DMS 273 (cell line): ENCODE results near the gene KCNJ15.
"Not testable (repeated sequence)": the region's sequence is repeated elsewhere in the genome, so short reads cannot be mapped to it uniquely, and the experiment has no call there.

Experiments
- DNase-seq: peaks from one replicate; lab custom pipeline; 2025; ENCODE audit not compliant: unreplicated experiment; lab: John Stamatoyannopoulos, UW

KCNJ15 gene

DNA sequence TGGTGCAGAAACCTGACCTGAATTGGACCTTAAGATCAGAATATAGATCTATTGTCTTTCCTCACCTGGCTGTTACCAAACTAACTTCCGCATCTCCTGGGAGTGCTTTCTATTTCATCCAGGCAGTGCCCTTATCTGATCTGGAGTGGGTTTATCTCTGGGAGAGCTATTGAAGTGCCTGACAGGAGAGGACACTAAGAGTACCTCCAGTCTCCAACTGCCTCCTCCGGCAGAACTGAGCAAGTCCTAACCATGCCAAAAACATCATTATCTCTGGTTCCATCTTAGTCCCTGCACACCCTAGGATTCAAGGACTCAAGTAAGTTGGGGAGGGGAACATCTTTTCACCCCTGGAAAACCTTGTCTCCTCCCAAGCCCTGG lies 12.4 kb upstream of the KCNJ15 start:
- DNase-seq, result no peak

DNA sequence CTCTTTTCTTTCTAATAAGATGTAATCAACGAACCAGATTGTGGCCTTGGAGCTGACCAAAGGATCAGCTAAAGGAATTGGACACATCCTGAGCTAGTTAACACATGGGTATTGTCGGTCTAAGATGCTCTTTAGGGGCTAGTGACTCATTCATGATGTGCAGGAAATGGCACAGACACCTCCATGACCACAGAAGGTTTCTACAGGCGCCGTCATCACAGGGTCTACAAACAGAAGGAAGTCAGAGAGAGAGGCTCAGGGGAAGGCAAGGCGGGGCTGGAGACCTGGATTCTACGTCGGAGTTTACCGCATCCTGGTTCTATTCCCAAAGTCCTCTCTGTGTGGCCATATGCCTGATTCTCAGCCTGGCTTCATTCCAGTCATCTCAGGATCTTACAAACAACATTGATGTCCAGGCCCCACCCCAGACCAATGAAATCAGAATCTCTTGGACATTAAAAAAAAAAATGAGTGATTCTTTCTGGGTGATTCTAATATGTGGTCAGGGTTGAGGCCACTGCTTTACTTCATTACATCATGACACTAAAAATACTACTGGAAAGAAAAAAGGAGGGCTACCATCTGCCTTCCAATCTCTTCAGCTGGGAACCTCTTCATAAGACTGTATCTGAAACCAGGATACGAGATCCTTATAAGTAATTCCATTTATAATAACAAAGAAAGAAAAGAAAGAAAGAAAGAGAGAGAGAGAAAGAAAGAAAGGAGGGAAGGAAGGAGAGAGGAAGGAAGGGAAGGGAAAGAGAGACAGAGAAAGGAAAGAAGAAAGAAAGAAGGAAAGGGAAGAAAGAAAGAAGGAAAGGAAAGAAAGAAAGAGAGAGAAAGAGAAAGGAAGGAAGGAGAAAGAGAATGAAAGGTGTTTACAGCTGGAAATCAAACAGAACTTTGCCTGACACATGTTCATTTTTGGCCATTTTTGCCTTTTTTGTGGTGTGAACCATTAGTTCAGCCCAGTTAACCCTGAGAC lies 11.6 kb upstream of the KCNJ15 start:
- no peak for DNase-seq

DNA sequence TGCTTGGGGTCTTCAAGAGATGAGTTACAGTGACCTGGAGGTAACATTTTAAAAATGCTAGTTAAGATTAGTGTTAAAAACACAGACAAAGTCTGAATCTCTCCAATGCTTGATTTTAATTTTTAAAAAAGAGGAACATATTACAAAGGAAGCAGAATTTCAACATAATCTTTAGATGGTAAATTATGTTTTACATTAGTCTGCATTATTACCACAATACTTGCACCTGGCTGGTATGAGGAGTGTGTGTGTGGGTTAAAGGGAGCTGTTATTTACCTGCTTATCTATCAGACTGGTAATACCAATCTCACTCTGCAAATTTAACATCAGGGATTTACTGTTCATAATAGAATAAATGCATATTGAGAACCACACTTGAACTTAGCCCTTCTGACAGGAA lies 10.3 kb upstream of the KCNJ15 start:
- DNase-seq, result no peak

DNA sequence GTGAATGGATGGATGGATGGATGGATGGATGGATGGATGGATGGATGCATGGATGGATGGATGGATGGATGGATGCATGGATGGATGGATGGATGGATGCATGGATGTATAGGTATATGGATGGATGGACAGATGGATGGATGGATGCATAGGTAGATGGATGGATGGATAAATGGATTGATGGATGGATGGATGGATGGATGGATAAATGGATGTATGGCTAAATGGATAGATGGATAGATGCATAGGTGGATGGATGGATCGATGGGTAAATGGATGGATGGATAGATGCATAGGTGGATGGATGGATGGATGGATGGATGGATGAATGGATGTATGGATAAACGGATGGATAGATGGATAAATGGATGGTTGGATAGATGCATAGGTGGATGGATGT lies 9.7 kb upstream of the KCNJ15 start:
- not testable (repeated sequence) for DNase-seq

DNA sequence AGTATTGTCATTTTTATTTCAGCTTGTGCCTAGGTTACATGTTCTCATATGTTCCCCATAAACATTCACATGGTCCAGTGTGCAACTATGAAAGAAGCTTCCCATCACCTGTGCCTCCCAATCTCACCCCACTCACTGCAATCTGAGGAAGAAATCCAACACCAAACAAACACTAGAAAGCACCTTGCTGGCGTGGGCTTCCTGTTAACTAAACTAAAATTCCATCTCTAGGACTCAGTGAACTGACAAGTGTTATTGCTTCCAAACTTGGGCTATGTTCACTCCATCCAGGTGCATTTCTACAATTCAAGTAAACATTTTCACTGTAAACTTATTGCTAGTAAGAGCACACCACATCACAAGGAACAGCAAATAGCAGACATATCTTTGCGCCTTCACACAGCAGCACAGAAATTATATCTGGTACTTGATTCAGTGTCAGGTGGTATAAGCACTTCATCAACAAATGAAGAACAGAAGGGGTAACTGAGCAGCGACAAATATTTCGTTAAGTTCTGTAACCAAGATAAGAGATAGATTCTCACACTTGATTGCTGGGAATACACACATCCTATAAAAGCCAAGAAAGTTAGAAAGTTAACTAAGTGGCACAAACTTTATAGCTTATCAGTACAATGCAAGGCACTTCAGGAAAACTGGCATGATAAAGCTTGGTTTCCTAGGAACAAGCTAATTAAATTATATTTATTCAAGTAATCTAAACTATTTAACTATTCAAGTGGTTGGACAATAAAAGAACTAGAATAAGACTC lies 8.9 kb upstream of the KCNJ15 start:
- DNase-seq, result no peak

DNA sequence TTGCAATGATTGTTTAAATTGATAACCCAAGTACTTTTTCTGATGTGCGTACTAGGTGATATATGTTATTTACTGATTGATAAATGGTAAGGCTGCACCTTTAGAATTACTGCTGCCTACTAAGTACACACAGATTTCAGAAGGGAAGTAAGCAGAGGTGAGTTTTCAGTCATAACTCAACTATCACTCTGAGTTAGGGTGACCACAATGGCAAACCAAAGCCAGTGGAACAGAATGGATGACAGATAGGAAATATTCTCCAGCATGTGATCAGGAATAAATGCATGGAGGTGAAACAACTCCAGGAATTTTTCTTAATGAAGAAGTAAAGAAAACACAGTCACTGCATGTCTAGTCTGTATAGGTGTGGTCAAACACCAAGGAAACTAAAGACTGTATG lies 7.5 kb upstream of the KCNJ15 start:
- no peak for DNase-seq

DNA sequence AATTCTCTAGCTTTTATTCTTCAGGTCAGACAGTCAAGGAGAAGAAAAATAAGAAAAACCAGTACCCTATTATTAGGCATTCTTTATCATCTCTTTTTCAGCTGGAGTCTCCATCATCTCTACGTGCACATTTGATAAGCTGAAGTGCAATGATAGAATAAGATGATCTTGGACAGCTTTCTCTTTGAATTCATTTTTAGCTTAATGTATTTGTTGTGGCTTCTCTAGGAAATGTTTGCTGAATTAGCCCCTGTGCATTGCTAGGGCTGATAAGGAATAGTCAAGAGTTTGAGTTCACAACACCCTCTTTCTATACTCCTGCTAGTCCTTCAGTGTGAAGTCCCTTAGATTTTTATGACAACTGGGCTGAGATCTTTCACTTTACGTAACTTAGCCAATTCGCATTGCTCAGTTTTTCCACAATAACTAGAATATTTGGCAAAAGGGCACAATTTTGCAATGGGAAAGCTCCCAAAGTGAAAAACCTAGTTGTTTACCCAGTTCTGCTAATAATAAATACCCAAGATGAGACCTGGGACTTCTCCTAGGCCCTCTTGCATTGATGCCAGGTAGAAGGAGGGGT lies 7.0 kb upstream of the KCNJ15 start:
- DNase-seq, result no peak

DNA sequence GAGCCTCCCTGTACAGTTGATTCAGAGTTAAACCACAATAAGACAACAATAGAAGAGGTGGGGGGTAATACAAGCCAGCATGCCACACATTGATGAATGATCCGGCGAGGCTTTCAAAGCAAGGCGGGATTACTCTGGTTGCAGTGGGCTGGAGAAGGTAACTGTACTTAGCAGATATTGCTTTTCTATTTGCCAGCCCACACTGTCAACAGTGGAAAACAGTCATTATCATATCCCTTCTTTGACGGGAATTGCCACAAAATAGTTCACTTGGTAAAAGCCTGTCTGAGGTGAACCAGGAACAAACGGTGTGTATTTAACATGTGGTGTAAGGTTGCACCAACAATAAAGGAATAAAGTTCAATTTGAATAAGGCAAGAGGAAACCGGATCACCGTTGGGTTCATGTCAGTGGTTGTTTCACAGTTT lies 5.8 kb upstream of the KCNJ15 start:
- DNase-seq, result no peak

DNA sequence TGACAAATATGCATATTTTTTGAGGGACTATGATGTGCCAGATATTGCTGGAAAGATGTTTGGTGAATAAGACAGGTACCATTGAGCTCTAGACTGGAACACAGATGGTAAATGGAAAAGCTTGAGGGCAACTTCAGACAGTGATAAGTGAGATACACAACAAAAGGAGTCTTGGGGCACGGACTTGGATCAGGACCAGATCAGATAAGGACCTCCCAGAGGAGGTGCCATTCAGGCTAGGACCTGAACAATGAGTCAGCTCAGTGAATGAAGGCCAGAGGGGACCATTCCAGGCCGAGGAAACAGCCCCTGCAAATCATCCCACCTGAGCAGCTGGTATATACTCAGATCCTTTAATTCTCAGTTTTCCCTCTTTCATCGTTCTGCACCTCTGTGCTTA lies 1.8 kb upstream of the KCNJ15 start:
- DNase-seq, result peak; percentile 3

DNA sequence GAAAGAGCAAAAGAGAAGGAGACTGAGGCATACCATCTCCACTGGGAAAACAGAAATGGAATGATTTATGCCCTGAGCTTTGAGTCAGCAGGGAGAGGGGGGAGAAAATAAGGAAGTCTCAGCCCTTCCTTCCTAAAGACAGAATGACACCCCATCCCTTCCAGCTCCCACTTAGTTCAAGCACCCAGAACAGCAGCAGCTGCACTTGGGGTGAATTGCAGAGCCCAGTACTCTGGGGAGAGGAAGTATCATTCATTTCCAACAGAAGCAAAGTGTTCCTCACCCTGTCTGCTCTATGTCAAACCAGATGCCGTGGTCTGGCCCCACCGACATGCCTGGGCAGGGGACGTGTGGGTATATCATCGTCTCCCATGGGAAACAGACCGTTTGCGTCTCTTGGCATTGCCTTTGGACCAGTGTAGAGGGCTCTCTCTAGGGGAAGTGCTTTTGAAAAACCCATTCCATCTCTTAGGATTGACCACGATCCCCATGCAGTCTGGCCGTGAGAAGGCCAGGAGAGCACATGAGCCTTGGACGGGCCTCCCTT lies 1.1 kb upstream of the KCNJ15 start:
- DNase-seq, result no peak

DNA sequence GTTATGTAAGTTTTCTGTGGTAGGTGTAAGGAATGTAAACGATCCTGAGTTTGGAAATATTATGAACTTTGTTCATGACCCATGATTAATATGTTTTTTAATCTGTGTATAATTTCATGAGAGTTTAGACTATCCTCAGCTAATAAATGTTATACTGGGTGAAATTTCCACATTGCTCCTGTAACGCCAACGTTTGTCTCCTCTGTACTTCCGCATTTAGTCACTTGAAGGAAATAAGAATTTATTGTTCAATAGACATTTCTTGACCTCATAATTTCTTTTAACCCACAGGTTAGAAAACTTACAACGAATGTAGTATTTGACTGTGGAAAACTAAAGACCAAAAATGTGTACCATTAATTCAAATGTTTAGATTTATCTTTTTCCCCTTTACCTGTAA lies 876 bp downstream of the KCNJ15 start:
- DNase-seq, result no peak

DNA sequence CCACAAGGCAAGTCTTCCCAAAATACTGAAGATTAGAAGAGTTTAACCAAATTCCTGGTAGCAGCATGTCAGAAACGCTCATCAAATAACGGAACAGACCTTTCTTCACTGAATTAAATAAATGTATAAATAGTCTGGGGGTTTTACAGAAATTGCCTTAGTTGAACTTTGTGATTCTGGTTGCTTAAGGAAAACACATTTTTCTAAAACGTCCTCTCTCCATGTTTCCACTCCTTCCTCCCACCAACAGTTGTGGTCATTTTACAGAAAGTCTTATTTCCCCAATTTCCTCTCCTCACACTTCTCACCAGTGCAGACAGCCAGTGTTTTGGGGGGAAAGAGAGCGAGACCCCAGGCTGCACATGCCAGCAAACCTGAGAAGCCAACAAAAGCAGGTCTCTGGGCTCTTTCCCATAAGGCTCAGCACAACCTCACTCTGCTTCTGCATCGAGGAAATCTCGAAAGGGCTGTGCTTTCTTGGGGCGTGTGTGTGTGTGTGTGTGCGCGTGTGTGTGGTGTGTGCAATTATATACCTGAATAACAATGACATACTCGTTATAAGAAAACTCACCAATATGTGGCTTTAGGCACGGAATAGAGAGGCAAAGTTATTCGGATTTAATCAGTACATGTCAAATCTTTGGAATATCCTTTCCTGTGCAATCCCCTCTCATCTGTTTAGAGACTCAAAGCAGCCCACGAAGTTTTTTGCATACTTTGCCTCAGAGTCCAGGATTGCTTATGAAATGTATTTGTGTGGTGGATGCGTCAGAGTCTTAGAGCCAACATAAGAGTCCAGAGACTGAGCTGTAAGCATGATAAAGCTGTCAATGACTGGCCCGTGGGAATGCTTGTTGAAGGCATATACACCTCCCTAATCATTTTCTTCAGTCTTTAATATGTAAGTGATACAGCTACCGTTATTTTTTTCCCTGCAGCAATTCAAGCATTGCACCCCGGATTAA lies 2.0 kb downstream of the KCNJ15 start:
- no peak for DNase-seq

DNA sequence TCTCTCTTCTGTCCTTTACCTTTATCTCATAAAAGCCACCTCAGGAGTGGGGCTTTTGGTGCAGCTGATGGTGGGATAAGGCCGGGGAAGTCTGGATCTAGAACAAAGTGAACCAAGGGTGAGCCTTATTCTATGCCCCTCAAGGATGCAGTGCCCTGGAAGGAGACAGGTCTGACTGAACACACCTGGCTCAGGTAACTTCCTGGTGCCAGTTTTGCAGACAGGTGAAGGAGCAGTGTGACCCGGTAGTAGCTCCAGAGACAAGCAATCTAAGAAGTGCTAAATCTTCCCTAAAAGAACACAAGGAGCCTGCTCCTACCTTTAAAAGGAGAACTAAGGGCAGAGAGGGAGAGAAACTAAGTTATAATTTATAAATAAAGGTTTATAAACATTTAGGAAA lies 2.9 kb downstream of the KCNJ15 start:
- DNase-seq, result no peak

DNA sequence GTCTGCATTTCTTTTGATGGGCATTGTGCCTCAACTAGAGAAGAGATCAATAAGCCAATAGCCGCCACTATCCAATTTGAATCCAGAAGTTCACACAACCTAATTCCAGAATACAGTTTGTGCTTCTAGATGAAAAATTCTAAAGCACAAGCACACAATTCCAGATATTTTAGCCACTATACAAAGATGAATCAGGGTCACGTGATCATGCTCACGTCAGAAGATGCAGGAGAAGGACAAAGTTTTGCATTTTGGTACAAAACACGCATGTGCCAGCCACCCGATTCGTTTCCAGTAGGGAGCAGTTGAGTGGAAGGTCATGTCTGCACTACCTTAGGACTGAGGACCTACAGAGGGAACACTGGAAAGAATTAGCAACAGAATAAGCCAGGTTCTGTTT lies 3.6 kb downstream of the KCNJ15 start:
- DNase-seq, result no peak

DNA sequence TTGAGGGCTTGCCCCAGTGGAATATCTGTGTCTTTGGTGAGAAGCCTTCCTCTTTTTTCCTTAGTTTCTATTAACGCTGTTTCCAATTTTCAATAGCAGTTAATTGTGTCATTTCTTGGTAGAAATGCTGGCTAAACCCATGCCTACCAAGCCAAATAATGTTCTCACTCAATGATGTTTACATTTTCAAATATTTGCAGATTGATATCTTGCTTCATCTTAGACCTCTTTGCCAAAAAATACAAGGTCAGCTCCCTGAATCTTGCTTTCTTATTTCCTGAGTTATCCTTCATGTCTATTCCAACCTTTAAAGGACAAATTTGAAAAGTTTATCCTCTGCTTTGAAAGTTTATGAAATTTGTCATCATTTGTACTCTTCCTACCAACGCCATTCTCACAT lies 5.1 kb downstream of the KCNJ15 start:
- DNase-seq, result no peak

DNA sequence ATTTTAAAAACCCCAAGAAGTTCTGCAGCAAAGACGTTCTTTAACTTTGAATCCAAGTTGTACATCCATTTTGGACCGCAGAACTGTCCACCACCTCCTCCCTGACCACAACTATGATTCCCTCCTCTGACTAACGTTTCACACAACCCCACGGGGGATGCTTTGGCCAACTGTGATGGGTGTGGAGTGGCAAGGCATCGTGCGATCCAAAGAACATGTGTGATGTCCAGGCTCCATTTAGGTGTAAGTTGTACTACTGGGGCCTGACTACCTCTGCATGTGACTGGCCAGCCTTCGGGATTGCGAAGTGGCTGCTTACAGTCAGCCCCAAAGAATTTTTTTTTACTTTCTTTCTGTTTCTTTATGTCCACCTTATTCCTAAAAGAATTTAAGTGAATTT lies 6.7 kb downstream of the KCNJ15 start:
- no peak for DNase-seq

DNA sequence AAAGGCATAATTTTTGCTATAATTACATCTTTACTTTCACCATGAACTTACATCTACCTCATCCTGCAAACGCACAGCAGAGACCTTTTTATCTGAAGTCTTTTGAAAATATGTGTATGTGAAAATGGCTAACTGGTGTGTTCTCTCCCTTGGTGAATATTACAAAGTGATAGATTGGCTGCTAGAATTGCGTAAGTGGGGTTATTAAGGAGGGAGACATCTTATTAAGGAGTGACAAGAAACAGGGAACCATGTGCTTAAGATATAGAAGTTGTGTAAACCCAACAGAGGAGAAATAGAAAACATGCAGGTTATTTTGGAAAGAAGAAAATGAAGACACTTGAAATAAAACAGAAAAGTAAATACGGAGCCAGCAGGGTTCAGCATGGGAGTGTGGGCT lies 7.8 kb downstream of the KCNJ15 start:
- no peak for DNase-seq

DNA sequence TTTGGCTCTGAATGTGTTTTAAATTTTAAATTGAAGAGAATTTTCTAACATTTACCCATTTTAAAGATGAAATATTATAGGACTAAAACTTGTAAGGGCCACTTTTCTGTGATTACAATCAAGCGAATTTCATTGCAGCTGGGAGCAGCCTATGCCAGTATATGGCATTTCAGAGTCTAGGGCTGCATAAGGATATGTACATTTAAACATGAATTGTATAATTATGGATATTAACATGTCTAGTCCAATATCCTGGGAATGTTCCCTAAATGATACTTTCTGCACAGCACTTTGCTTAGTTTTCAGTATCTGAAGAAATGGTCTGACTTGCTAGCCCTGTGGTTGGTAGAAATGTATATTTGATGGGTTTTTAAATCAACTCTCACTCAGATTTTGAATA lies 8.4 kb downstream of the KCNJ15 start:
- no peak for DNase-seq

DNA sequence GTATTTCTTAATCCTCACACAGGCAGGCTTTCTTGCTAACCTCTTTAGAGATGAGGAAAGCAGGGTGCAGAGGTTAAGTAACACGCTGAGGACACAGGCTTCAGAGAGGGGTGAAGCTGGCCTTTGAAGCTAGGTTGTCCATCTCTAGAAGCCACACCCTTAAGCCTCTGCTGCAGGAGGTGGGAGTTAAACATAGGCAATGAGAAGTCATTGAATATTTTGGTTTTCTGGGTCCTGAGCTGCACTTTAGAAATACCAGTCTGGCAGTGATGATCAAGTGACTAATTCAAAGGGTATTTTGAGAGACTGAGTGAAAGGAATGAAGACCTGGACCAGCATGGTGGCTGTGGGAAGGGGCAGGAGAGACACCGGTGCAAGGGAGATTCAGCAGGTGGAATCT lies 9.9 kb downstream of the KCNJ15 start:
- no peak for DNase-seq

DNA sequence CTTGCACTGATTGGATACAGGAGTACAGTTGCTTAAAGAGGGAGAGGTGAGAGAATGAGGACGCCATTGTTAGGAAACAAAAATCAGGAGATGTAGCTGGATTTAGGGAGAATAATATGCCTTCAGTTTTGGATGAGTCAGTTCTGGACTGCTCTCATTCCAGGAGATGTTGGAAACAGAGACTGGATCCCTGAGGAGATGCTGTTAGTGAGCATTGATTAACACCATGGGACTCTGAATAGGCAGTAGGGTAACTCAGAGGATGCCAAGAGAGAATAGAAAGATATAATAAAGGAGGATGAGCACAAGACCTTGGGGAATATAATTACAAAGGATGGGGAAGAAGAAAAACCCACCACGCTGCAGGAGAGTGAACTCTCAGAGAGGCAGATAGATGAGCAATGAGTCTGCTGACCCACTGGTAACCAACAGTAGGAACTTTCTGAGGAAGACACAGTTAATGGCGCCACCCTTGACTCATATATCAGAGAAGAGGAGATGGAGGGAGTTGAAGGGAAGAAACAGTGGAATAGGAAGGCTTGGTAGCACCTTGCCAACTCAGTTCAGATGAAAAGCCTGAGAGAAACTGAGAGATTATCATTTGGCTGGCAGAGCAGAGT lies 10.5 kb downstream of the KCNJ15 start:
- DNase-seq, result no peak
